GM23338 (cell line): ENCODE measurements around the gene LAMC2. TPM values are rescaled to one million over a fixed set of nuclear protein-coding genes. Genes with fewer than 3 reads are reported as not detected.

Experiments
- ATAC-seq: fragments of 200-7000 bp; cut with Tn5 transposase; 3 replicates; pipeline ENCODE4 v1.9.1; 2020
- DNase-seq: peaks from one replicate; pipeline ENCODE4 v3.0.0-alpha.2; 2015; ENCODE audit warnings: low spot score
- H2AFZ ChIP-seq: fragments of 200-600 bp; sonication (generic); 2 replicates; pipeline ENCODE4 v1.8.0; 2016; ENCODE audit warnings: antibody characterized with exemption, mild to moderate bottlenecking, moderate library complexity
- H3F3A ChIP-seq: fragments of 200-600 bp; sonication (generic); replicated peaks from 2 replicates; pipeline ENCODE4 v1.8.0; 2017; ENCODE audit warnings: antibody characterized with exemption, mixed run types, low read depth
- H3K27ac ChIP-seq: fragments of 200-600 bp; sonication (generic); 2 replicates; pipeline ENCODE4 v1.6.1; 2016; ENCODE audit warnings: low read depth
- H3K27me3 ChIP-seq: fragments of 200-600 bp; sonication (generic); 2 replicates; pipeline ENCODE4 v1.8.0; 2016; ENCODE audit warnings: mild to moderate bottlenecking, mixed run types, moderate library complexity; ENCODE audit not compliant: insufficient read depth
- H3K36me3 ChIP-seq: fragments of 200-600 bp; sonication (generic); 2 replicates; pipeline ENCODE4 v1.8.0; 2016; ENCODE audit warnings: mild to moderate bottlenecking; ENCODE audit not compliant: insufficient read depth
- H3K4me1 ChIP-seq: fragments of 200-600 bp; sonication (generic); 2 replicates; pipeline ENCODE4 v1.8.0; 2016; ENCODE audit warnings: mild to moderate bottlenecking, moderate library complexity; ENCODE audit not compliant: insufficient read depth
- H3K4me2 ChIP-seq: fragments of 200-600 bp; sonication (generic); 2 replicates; pipeline ENCODE4 v1.7.1; 2017; ENCODE audit warnings: mixed run types
- H3K4me3 ChIP-seq: fragments of 200-600 bp; sonication (generic); 2 replicates; pipeline ENCODE4 v1.6.1; 2016; ENCODE audit warnings: mixed run types
- H3K79me2 ChIP-seq: fragments of 200-600 bp; sonication (generic); replicated peaks from 2 replicates; pipeline ENCODE4 v1.8.0; 2017; ENCODE audit warnings: mild to moderate bottlenecking; ENCODE audit not compliant: insufficient read depth
- H3K9me2 ChIP-seq: fragments of 200-600 bp; sonication (generic); 2 replicates; pipeline ENCODE4 v1.8.0; 2017; ENCODE audit not compliant: insufficient read depth
- H4K20me1 ChIP-seq: fragments of 200-600 bp; sonication (generic); replicated peaks from 2 replicates; pipeline ENCODE4 v1.8.0; 2017; ENCODE audit warnings: mild to moderate bottlenecking; ENCODE audit not compliant: insufficient read depth
- H3K27ac Mint-ChIP-seq: 2 replicates; pipeline ENCODE4 v1.8.0; 2020; ENCODE audit warnings: inconsistent platforms, mild to moderate bottlenecking, moderate library complexity, mixed read lengths
- H3K27me3 Mint-ChIP-seq: 3 replicates; pipeline ENCODE4 v1.8.0; 2022; ENCODE audit warnings: low read depth, mild to moderate bottlenecking, moderate library complexity, mixed read lengths, inconsistent platforms; ENCODE audit not compliant: insufficient read depth, poor library complexity
- H3K36me3 Mint-ChIP-seq: 3 replicates; pipeline ENCODE4 v1.8.0; 2021; ENCODE audit warnings: low read depth, mild to moderate bottlenecking, inconsistent platforms, moderate library complexity, mixed read lengths
- H3K4me1 Mint-ChIP-seq: 3 replicates; pipeline ENCODE4 v1.8.0; 2020; ENCODE audit warnings: mild to moderate bottlenecking, inconsistent platforms, mixed read lengths
- H3K4me3 Mint-ChIP-seq: 3 replicates; pipeline ENCODE4 v1.8.0; 2021; ENCODE audit warnings: moderate library complexity, mild to moderate bottlenecking, inconsistent platforms, mixed read lengths
- H3K9me3 Mint-ChIP-seq: 3 replicates; pipeline ENCODE4 v1.8.0; 2020; ENCODE audit warnings: moderate library complexity, mild to moderate bottlenecking, inconsistent platforms, mixed read lengths
- CREB1 ChIP-seq: fragments of 250-450 bp; sonication (Bioruptor Pico); IDR thresholded peaks from 2 replicates; pipeline ENCODE4 v1.5.0; 2020; ENCODE audit warnings: low read depth, mild to moderate bottlenecking, moderate library complexity
- CTCF ChIP-seq, 2 experiments: fragments of 200-600 bp in 1 of 2; sonication (generic) in 1 of 2; conservative IDR thresholded peaks; 2 replicates each; pipeline versions ENCODE4 v1.5.1 to v1.6.1; 2016 to 2017; ENCODE audit warnings: antibody characterized with exemption in 2 of 2, low read depth in 2 of 2, mild to moderate bottlenecking in 2 of 2, moderate library complexity in 1 of 2
- ETS1 ChIP-seq: IDR thresholded peaks from 2 replicates; pipeline ENCODE4 v1.6.1; 2016; ENCODE audit warnings: antibody characterized with exemption
- EZH2 ChIP-seq: fragments of 200-600 bp; sonication (generic); IDR thresholded peaks from one replicate; pipeline ENCODE4 v1.8.0; 2017; ENCODE audit warnings: antibody characterized with exemption, mild to moderate bottlenecking, low read depth; ENCODE audit not compliant: unreplicated experiment
- JUNB ChIP-seq: IDR thresholded peaks from one replicate; pipeline ENCODE4 v1.6.1; 2016; ENCODE audit warnings: antibody characterized with exemption; ENCODE audit not compliant: unreplicated experiment
- POLR2AphosphoS5 ChIP-seq: IDR thresholded peaks from 2 replicates; pipeline ENCODE4 v1.6.1; 2016; ENCODE audit warnings: antibody characterized with exemption, low read depth
- REST ChIP-seq: IDR thresholded peaks from one replicate; pipeline ENCODE4 v1.6.1; 2018; ENCODE audit warnings: antibody characterized with exemption; ENCODE audit not compliant: unreplicated experiment
- polyA plus RNA-seq: library from polyadenylated mRNA; unstranded; fragments of >200 nt; fragmentation: Nextera tagmentation; extraction: Ambion mirVana; gene quantifications from 2 replicates; pipeline ENCODE4 v1.2.1, GENCODE V29; 2016
- total RNA-seq: library from RNA; depleted of rRNA; stranded (reverse); fragments of >200 nt; shearing (Covaris generic); gene quantifications from 2 replicates; pipeline ENCODE4 v1.2.3, GENCODE V29; 2014
- TF ChIP-seq, protein P1 (sequence below): fragments of 250-450 bp; sonication (Bioruptor Pico); IDR thresholded peaks from 2 replicates; pipeline ENCODE4 v1.5.0; 2020; ENCODE audit warnings: mild to moderate bottlenecking, moderate library complexity

Gene LAMC2
- total and polyA plus RNA-seq, 2 experiments from 2014 or later = 4.3 to 19.5 TPM

- TF ChIP-seq ETS1 = no peak
- TF ChIP-seq CREB1 (CRISPR knock-in tag) = no peak
- no peak for TF ChIP-seq EZH2
- no peak for TF ChIP-seq REST
These were observed 2.2 kb downstream of the LAMC2 start (continued) for GRCh38 chr1:183188240-183188639.

GRCh38 chr1:183191833-183192232, 5.8 kb downstream of the LAMC2 start:
- Mint-ChIP-seq H3K4me3 (no peak overlapping the region), H3K36me3 (no peaks in the 10 kb centered on the region)
- TF ChIP-seq REST = no peak
- TF ChIP-seq JUNB = no peak
- TF ChIP-seq POLR2AphosphoS5 = no peak
- no peak for TF ChIP-seq CREB1 (CRISPR knock-in tag)
- TF ChIP-seq CTCF (conservative IDR thresholded peaks at IDR 0.05; ENCODE audit: low read depth in 2 of 2) = no peak
- no peak for TF ChIP-seq EZH2
- TF ChIP-seq, protein P1, sequence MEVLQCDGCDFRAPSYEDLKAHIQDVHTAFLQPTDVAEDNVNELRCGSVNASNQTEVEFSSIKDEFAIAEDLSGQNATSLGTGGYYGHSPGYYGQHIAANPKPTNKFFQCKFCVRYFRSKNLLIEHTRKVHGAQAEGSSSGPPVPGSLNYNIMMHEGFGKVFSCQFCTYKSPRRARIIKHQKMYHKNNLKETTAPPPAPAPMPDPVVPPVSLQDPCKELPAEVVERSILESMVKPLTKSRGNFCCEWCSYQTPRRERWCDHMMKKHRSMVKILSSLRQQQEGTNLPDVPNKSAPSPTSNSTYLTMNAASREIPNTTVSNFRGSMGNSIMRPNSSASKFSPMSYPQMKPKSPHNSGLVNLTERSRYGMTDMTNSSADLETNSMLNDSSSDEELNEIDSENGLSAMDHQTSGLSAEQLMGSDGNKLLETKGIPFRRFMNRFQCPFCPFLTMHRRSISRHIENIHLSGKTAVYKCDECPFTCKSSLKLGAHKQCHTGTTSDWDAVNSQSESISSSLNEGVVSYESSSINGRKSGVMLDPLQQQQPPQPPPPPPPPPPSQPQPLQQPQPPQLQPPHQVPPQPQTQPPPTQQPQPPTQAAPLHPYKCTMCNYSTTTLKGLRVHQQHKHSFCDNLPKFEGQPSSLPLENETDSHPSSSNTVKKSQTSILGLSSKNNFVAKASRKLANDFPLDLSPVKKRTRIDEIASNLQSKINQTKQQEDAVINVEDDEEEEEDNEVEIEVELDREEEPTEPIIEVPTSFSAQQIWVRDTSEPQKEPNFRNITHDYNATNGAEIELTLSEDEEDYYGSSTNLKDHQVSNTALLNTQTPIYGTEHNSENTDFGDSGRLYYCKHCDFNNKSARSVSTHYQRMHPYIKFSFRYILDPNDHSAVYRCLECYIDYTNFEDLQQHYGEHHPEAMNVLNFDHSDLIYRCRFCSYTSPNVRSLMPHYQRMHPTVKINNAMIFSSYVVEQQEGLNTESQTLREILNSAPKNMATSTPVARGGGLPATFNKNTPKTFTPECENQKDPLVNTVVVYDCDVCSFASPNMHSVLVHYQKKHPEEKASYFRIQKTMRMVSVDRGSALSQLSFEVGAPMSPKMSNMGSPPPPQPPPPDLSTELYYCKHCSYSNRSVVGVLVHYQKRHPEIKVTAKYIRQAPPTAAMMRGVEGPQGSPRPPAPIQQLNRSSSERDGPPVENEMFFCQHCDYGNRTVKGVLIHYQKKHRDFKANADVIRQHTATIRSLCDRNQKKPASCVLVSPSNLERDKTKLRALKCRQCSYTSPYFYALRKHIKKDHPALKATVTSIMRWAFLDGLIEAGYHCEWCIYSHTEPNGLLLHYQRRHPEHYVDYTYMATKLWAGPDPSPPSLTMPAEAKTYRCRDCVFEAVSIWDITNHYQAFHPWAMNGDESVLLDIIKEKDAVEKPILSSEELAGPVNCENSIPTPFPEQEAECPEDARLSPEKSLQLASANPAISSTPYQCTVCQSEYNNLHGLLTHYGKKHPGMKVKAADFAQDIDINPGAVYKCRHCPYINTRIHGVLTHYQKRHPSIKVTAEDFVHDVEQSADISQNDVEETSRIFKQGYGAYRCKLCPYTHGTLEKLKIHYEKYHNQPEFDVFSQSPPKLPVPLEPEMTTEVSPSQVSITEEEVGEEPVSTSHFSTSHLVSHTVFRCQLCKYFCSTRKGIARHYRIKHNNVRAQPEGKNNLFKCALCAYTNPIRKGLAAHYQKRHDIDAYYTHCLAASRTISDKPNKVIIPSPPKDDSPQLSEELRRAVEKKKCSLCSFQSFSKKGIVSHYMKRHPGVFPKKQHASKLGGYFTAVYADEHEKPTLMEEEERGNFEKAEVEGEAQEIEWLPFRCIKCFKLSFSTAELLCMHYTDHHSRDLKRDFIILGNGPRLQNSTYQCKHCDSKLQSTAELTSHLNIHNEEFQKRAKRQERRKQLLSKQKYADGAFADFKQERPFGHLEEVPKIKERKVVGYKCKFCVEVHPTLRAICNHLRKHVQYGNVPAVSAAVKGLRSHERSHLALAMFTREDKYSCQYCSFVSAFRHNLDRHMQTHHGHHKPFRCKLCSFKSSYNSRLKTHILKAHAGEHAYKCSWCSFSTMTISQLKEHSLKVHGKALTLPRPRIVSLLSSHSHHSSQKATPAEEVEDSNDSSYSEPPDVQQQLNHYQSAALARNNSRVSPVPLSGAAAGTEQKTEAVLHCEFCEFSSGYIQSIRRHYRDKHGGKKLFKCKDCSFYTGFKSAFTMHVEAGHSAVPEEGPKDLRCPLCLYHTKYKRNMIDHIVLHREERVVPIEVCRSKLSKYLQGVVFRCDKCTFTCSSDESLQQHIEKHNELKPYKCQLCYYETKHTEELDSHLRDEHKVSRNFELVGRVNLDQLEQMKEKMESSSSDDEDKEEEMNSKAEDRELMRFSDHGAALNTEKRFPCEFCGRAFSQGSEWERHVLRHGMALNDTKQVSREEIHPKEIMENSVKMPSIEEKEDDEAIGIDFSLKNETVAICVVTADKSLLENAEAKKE (CRISPR knock-in tag) = no peak

More at GRCh38 chr1:183191833-183192232, 5.8 kb downstream of the LAMC2 start:
- Histone ChIP-seq H3K9me2 (no peaks in the 10 kb centered on the region), H3K79me2 (peaks cover 5% of the 10 kb centered on the region; the same call in 1 of the 2 replicates), H3K4me1 (peaks cover 38% of the 10 kb centered on the region), H3K27ac (no peak overlapping the region), H4K20me1 (no peaks in the 10 kb centered on the region), H3K36me3 (no peaks in the 10 kb centered on the region), H3F3A (no peaks in the 10 kb centered on the region), H3K4me2 (no peak overlapping the region), H2AFZ (no peak overlapping the region), H3K27me3 (no peaks in the 10 kb centered on the region), H3K4me3 (no peak overlapping the region)
- DNase-seq (no peak), ATAC-seq (no peak)
- Mint-ChIP-seq H3K27ac (no peak overlapping the region), H3K9me3 (no peaks in the 10 kb centered on the region), H3K4me1 (peaks cover 34% of the 10 kb centered on the region), H3K27me3 (peaks cover 3% of the 10 kb centered on the region)
